ENCODE measurements around the gene KLRC3.

Gene KLRC3

GRCh38 chr12:10400829-10401228, 19.6 kb downstream of the KLRC3 start:
- TF ChIP-seq REST (IDR thresholded peaks at IDR 0.05; ENCODE audit: insufficient read depth in 1 of 2, low read depth in 2 of 2, low read length in 2 of 2) (no peak), TAF1 (IDR thresholded peaks at IDR 0.05; ENCODE audit: borderline replicate concordance, insufficient read depth, low read length) (no peak), SIN3A (IDR thresholded peaks at IDR 0.05; ENCODE audit: borderline replicate concordance, insufficient read depth, low read length) (no peak), POLR2AphosphoS5 (IDR thresholded peaks at IDR 0.05; ENCODE audit: low read depth, low read length) (no peak), FOXP2 (optimal IDR thresholded peaks at IDR 0.05; ENCODE audit: borderline replicate concordance, extremely low read depth, extremely low read length, insufficient read depth) (no peak)

GRCh38 chr12:10398168-10398567, 22.2 kb downstream of the KLRC3 start:
- no peak for TF ChIP-seq SIN3A (IDR thresholded peaks at IDR 0.05; ENCODE audit: borderline replicate concordance, insufficient read depth, low read length)
- no peak for TF ChIP-seq POLR2AphosphoS5 (IDR thresholded peaks at IDR 0.05; ENCODE audit: low read depth, low read length)
- no peak for TF ChIP-seq REST (IDR thresholded peaks at IDR 0.05; ENCODE audit: insufficient read depth in 1 of 2, low read depth in 2 of 2, low read length in 2 of 2)
- no peak for TF ChIP-seq FOXP2 (optimal IDR thresholded peaks at IDR 0.05; ENCODE audit: borderline replicate concordance, extremely low read depth, extremely low read length, insufficient read depth)
- no peak for TF ChIP-seq TAF1 (IDR thresholded peaks at IDR 0.05; ENCODE audit: borderline replicate concordance, insufficient read depth, low read length)

GRCh38 chr12:10397296-10397695, 23.1 kb downstream of the KLRC3 start:
- TF ChIP-seq POLR2AphosphoS5 (IDR thresholded peaks at IDR 0.05; ENCODE audit: low read depth, low read length) = no peak
- no peak for TF ChIP-seq TAF1 (IDR thresholded peaks at IDR 0.05; ENCODE audit: borderline replicate concordance, insufficient read depth, low read length)
- no peak for TF ChIP-seq SIN3A (IDR thresholded peaks at IDR 0.05; ENCODE audit: borderline replicate concordance, insufficient read depth, low read length)
- TF ChIP-seq REST (IDR thresholded peaks at IDR 0.05; ENCODE audit: insufficient read depth in 1 of 2, low read depth in 2 of 2, low read length in 2 of 2) = no peak
- TF ChIP-seq FOXP2 (optimal IDR thresholded peaks at IDR 0.05; ENCODE audit: borderline replicate concordance, extremely low read depth, extremely low read length, insufficient read depth) = no peak

- peak; percentile 35; the same call in 1 of the 2 replicates for TF ChIP-seq TAF1 (IDR thresholded peaks at IDR 0.05; ENCODE audit: borderline replicate concordance, insufficient read depth, low read length)
- TF ChIP-seq FOXP2 (optimal IDR thresholded peaks at IDR 0.05; ENCODE audit: borderline replicate concordance, extremely low read depth, extremely low read length, insufficient read depth) = no peak
- TF ChIP-seq REST (IDR thresholded peaks at IDR 0.05; ENCODE audit: insufficient read depth in 1 of 2, low read depth in 2 of 2, low read length in 2 of 2) = no peak
- TF ChIP-seq POLR2AphosphoS5 (IDR thresholded peaks at IDR 0.05; ENCODE audit: low read depth, low read length) = no peak
- TF ChIP-seq SIN3A (IDR thresholded peaks at IDR 0.05; ENCODE audit: borderline replicate concordance, insufficient read depth, low read length) = peak; percentile 70; the same call in 1 of the 2 replicates
These were observed 24.9 kb downstream of the KLRC3 start for GRCh38 chr12:10395390-10395998.
